Measurements from ENCODE around the gene ZNF740.

DNA sequence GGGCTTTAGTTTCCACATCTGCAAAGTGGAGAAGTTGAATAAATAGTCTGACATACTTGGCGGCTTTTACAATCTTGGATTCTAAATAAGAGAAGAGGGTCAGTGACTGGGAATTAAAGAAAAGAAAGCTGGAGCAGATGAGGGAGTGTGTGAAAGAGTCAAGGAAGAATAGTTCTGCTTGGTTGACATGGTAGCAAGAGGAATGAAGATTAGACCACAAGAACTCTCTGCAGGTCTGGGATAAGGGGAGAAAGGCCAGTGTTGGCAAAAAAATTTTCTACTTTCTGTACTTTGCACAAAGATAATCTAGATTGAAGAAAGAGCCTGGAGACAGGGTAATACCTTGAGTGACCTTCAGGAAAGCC, 20.6 kb downstream of the ZNF740 start:
- TF ChIP-seq, protein P1, sequence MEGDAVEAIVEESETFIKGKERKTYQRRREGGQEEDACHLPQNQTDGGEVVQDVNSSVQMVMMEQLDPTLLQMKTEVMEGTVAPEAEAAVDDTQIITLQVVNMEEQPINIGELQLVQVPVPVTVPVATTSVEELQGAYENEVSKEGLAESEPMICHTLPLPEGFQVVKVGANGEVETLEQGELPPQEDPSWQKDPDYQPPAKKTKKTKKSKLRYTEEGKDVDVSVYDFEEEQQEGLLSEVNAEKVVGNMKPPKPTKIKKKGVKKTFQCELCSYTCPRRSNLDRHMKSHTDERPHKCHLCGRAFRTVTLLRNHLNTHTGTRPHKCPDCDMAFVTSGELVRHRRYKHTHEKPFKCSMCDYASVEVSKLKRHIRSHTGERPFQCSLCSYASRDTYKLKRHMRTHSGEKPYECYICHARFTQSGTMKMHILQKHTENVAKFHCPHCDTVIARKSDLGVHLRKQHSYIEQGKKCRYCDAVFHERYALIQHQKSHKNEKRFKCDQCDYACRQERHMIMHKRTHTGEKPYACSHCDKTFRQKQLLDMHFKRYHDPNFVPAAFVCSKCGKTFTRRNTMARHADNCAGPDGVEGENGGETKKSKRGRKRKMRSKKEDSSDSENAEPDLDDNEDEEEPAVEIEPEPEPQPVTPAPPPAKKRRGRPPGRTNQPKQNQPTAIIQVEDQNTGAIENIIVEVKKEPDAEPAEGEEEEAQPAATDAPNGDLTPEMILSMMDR (IDR thresholded peaks at IDR 0.05; ENCODE audit: low read depth, low read length, poor library complexity, severe bottlenecking): no peak
- TF ChIP-seq EZH2phosphoT487 (IDR thresholded peaks at IDR 0.05; ENCODE audit: borderline replicate concordance, low read length): no peak

All from DOHH2 (cell line).